Stomach (tissue), 9 donors: ENCODE data around the gene TMA7B. TPM values are rescaled to one million over a fixed set of nuclear protein-coding genes. Genes with fewer than 3 reads are reported as not detected.

Source experiments
- DNase-seq, 2 donors: peaks; one replicate each; pipeline versions ENCODE4 v3.0.0 to v3.0.0-alpha.2; 2013 to 2019
- H3K27ac ChIP-seq, 5 donors: fragments of 200-600 bp in 4 of 5; sonication (generic) in 4 of 5; one replicate each; pipeline ENCODE4 v1.5.1; 2013 to 2019; ENCODE audit warnings: mild to moderate bottlenecking in 1 of 5, moderate library complexity in 1 of 5
- H3K27me3 ChIP-seq, 3 donors: fragments of 200-600 bp; sonication (generic); one replicate each; pipeline ENCODE4 v1.5.1; 2017 to 2019; ENCODE audit warnings: mixed run types in 1 of 3
- H3K36me3 ChIP-seq, 4 donors: fragments of 200-600 bp; sonication (generic); 1 replicate in 3 of 4; 2 replicates in 1 of 4; pipeline ENCODE4 v1.5.1; 2016 to 2019
- H3K4me1 ChIP-seq, 4 donors: fragments of 200-600 bp; sonication (generic); one replicate each; pipeline ENCODE4 v1.5.1; 2016 to 2019
- H3K4me3 ChIP-seq, 4 donors: fragments of 200-600 bp; sonication (generic) in 3 of 4; one replicate each; pipeline ENCODE4 v1.5.1; 2016 to 2019; ENCODE audit warnings: mild to moderate bottlenecking in 1 of 4
- H3K9me3 ChIP-seq, 4 donors: fragments of 200-600 bp; sonication (generic); one replicate each; pipeline ENCODE4 v1.5.1; 2016 to 2019
- EP300 ChIP-seq: sonication (generic); formaldehyde crosslinking; IDR thresholded peaks from one replicate; pipeline ENCODE4 v1.6.1; 2017; ENCODE audit warnings: antibody characterized with exemption
- POLR2A ChIP-seq, 4 donors: fragments of 450-650 bp; IDR thresholded peaks; one replicate each; pipeline ENCODE4 v1.6.1; 2016; ENCODE audit warnings: antibody characterized with exemption in 4 of 4, control low read depth in 2 of 4, mild to moderate bottlenecking in 1 of 4, moderate library complexity in 1 of 4
- POLR2AphosphoS5 ChIP-seq, 3 donors: sonication (generic); formaldehyde crosslinking; IDR thresholded peaks; one replicate each; pipeline ENCODE4 v1.6.1; 2016; ENCODE audit warnings: antibody characterized with exemption in 3 of 3
- WGBS, 5 donors: extraction: QIAGEN DNeasy Blood & Tissue Kit in 3 of 5; methylation state at CpG; one replicate each; pipeline versions ENCODE4 v1.1.5 to v1.1.7; 2013 to 2018; 5-methylcytosine and 5-hydroxymethylcytosine counted together
- intact Hi-C: fragments of 100-400 bp; cut with DNase I; formaldehyde crosslinking; loops from one replicate; pipeline ENCODE4 v1.15.1; 2023; ENCODE audit warnings: low total_unique reads
- polyA plus RNA-seq, 3 donors: library from polyadenylated mRNA; stranded (reverse); fragments of 200-250 nt; gene quantifications; one replicate each; pipeline ENCODE4 v1.2.3, GENCODE V29; 2013
- total RNA-seq, 5 donors: library from RNA; depleted of rRNA; stranded (reverse); fragments of >200 nt; gene quantifications; one replicate each; pipeline versions ENCODE4 v1.1.0 to v1.2.3, GENCODE V29; 2014 to 2016
- TF ChIP-seq, protein P1 (sequence below), 7 experiments: fragments of 450-650 bp in 4 of 7; fragments of 200-600 bp in 3 of 7; sonication (generic) in 3 of 7; IDR thresholded peaks; one replicate each; pipeline ENCODE4 v1.5.1; 2016 to 2019; ENCODE audit warnings: antibody characterized with exemption in 7 of 7, control low read depth in 2 of 7, mild to moderate bottlenecking in 1 of 7
- donor health status: healthy with polysubstance abuse.
- donor health status: Bipolar disorder and iron deficiency.
- donor health status: healthy.

The TMA7B gene
- total and polyA plus RNA-seq, 8 donors, result 1.1 to 1.3 TPM; not detected in 6

- DNase-seq, result no peak
- H3K9me3 ChIP-seq, result no peaks in the 10 kb centered on the region
- TF ChIP-seq POLR2A (IDR thresholded peaks at IDR 0.05) (no peak), POLR2AphosphoS5 (IDR thresholded peaks at IDR 0.05) (no peak), EP300 (no peak)
- H3K4me3 ChIP-seq, result no peak overlapping the region
- H3K36me3 ChIP-seq, result no peaks in the 10 kb centered on the region
- H3K4me1 ChIP-seq, result peaks cover 0 to under 1% (median 0%) of the 10 kb centered on the region in 4 donors
- intact Hi-C loops, result no loop called here
- H3K27me3 ChIP-seq, result peaks cover 0 to 76% (median 0%) of the 10 kb centered on the region in 3 donors
- 72 to 77% (median 76%) methylated on average over 5 of the region's 5 CpGs for WGBS, 5 donors
- no peak overlapping the region for H3K27ac ChIP-seq
Observed at GRCh38 chr22:39974065-39974464, 13.9 kb downstream of the TMA7B start.

- WGBS, 5 donors, result 66 to 82% (median 76%) methylated on average over 6 of the region's 6 CpGs
- H3K4me3 ChIP-seq, result no peak overlapping the region
- H3K27ac ChIP-seq, result no peak overlapping the region
- H3K9me3 ChIP-seq, result no peaks in the 10 kb centered on the region
- TF ChIP-seq POLR2AphosphoS5 (IDR thresholded peaks at IDR 0.05) (no peak), POLR2A (IDR thresholded peaks at IDR 0.05) (no peak)
- TF ChIP-seq, protein P1, sequence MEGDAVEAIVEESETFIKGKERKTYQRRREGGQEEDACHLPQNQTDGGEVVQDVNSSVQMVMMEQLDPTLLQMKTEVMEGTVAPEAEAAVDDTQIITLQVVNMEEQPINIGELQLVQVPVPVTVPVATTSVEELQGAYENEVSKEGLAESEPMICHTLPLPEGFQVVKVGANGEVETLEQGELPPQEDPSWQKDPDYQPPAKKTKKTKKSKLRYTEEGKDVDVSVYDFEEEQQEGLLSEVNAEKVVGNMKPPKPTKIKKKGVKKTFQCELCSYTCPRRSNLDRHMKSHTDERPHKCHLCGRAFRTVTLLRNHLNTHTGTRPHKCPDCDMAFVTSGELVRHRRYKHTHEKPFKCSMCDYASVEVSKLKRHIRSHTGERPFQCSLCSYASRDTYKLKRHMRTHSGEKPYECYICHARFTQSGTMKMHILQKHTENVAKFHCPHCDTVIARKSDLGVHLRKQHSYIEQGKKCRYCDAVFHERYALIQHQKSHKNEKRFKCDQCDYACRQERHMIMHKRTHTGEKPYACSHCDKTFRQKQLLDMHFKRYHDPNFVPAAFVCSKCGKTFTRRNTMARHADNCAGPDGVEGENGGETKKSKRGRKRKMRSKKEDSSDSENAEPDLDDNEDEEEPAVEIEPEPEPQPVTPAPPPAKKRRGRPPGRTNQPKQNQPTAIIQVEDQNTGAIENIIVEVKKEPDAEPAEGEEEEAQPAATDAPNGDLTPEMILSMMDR (IDR thresholded peaks at IDR 0.05), result no peak
- DNase-seq, result no peak
- no peaks in the 10 kb centered on the region for H3K4me1 ChIP-seq
- H3K27me3 ChIP-seq, result peaks cover 0 to 42% (median 0%) of the 10 kb centered on the region in 3 donors
- intact Hi-C loops, result no loop called here
- no peaks in the 10 kb centered on the region for H3K36me3 ChIP-seq
Observed at GRCh38 chr22:39979048-39979447, 18.9 kb downstream of the TMA7B start.

DNA sequence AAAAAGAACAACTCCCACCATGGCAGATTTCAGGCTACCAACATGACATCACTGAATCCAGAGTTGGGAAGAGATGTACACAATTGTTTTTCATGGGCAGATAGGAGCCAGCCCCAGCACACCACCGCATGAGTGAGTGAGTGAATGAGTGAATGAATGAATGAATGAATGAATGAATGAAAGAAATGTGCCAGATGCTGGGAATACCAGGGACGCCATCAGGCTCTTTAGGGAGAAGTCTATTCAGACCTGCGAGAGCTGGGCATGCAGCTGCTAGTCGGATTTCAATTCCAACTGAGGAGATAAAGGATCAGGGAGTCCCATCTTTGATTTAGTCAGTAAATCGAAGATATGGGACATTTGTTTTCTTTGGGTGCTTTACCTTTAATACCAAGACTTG lies 19.3 kb downstream of the TMA7B start:
- Histone ChIP-seq H3K4me3 (no peak overlapping the region), H3K36me3 (no peaks in the 10 kb centered on the region), H3K27me3 (peaks cover 0 to 45% (median 0%) of the 10 kb centered on the region in 3 donors), H3K4me1 (no peaks in the 10 kb centered on the region), H3K9me3 (no peaks in the 10 kb centered on the region), H3K27ac (no peak overlapping the region)
- intact Hi-C loops, result no loop called here
- no peak for DNase-seq
- 81 to 90% (median 89%) methylated on average over 5 of the region's 5 CpGs for WGBS, 5 donors
- TF ChIP-seq POLR2A (IDR thresholded peaks at IDR 0.05) (no peak), EP300 (no peak), POLR2AphosphoS5 (IDR thresholded peaks at IDR 0.05) (no peak)
- TF ChIP-seq, protein P1 (IDR thresholded peaks at IDR 0.05), result no peak

DNA sequence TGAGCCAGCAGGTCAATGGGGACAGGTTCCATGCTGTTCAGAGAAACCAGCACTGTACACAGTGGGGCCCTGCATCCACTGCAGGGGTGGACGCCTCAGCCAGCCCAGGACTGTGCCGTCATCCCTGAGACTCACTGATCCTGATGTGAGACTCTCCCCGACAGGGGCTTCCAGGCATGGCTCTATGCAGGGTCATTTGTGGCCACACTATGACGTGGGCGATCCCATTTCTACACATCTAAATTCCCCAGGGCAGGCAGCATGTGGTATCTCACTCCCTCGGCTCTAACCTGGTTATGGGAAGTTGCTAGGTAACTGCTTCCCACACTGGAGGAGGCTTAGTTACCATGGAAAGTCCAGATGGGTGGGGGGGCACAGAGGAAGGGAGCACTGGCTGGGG lies 20.4 kb downstream of the TMA7B start:
- Histone ChIP-seq H3K9me3 (no peaks in the 10 kb centered on the region), H3K4me1 (no peaks in the 10 kb centered on the region), H3K27ac (no peak overlapping the region), H3K4me3 (no peak overlapping the region), H3K36me3 (no peaks in the 10 kb centered on the region), H3K27me3 (peaks cover 0 to 46% (median 0%) of the 10 kb centered on the region in 3 donors)
- no peak for DNase-seq
- WGBS, 5 donors, result 64 to 80% (median 73%) methylated on average over 4 to 6 of the region's 6 CpGs
- intact Hi-C loops, result no loop called here
- TF ChIP-seq EP300 (no peak), POLR2A (IDR thresholded peaks at IDR 0.05) (no peak), POLR2AphosphoS5 (IDR thresholded peaks at IDR 0.05) (no peak)
- TF ChIP-seq, protein P1 (IDR thresholded peaks at IDR 0.05), result no peak

GRCh38 chr22:39983346-39983745 lies 23.1 kb downstream of the TMA7B start:
- intact Hi-C loops, result no loop called here

More at GRCh38 chr22:39983346-39983745, 23.1 kb downstream of the TMA7B start:
- no peak for DNase-seq
- 92 to 96% (median 96%) methylated on average over 4 of the region's 4 CpGs for WGBS, 5 donors
- H3K36me3 ChIP-seq, result no peaks in the 10 kb centered on the region
- H3K4me3 ChIP-seq, result no peak overlapping the region
- TF ChIP-seq EP300 (no peak), POLR2AphosphoS5 (IDR thresholded peaks at IDR 0.05) (no peak), POLR2A (IDR thresholded peaks at IDR 0.05) (no peak)
- TF ChIP-seq, protein P1 (IDR thresholded peaks at IDR 0.05), result no peak
- no peak overlapping the region for H3K27ac ChIP-seq
- H3K27me3 ChIP-seq, result peaks cover 0 to 36% (median 0%) of the 10 kb centered on the region in 3 donors
- no peaks in the 10 kb centered on the region for H3K9me3 ChIP-seq
- no peaks in the 10 kb centered on the region for H3K4me1 ChIP-seq
